Activated CD8-positive, alpha-beta memory T cell treated with anti-CD3 and anti-CD28 coated beads for 48 hours (primary cell): ENCODE measurements around the gene DCXR.

Source experiments
- DNase-seq, 3 experiments: peaks; one replicate each; pipeline ENCODE4 v3.0.0-alpha.2; 2020; ENCODE audit warnings: low read depth in 2 of 3, low spot score in 2 of 3

Gene DCXR

DNA sequence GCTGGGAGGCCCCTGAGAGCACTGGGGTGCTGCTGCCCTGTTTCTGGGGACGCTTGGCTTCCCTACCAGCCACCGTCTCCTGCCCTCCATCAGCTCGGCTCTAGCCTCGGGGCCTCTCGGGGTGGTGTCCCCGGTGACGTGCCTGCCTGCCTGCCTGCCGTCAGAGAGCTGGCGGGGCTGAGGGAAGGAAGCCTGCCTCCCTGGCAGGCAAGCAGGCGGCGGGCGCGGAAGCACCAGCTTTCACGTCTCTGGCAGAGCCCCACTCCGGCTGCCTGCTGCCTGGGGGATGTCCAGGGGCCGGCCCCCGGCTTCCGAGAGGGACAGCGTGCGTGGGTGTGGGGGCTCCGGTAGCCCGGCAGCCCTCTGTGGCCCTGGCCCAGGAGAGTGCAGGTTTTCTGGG, 24.2 kb downstream of the DCXR start:
- no peak for DNase-seq

DNA sequence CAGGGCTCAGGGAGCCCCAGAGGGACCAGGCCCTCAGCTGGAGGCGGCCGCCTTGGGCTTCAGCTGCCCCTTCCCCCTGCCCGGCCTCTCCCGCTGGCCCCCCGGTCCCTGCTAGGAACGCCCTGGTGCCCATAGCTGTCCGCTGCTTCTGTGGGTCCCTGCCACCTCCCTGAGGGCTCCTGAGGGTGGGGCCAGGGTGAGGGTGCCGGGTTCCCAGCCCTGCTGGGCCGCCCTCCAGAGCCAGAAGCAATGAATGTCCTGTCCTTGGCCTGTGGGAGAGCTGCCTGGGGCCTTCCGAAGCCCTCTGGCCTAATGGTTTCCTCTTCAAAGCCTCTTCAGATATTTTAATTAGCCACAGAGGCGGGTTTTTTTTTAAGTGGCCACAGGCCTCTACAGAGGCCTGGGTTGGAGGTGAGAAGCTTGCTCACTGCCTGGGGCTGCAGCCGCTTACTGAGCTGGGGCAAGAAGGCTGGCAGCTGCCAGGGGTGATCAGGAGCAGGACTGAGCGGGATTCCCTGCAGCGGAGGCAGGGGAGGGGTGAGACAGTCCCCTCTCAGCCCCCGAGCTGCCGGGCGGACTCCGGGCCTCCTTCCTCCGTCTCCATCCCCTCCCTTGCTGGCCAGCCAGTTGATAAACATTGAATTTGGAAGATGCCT, 24.7 kb downstream of the DCXR start:
- DNase-seq: no peak

DNA sequence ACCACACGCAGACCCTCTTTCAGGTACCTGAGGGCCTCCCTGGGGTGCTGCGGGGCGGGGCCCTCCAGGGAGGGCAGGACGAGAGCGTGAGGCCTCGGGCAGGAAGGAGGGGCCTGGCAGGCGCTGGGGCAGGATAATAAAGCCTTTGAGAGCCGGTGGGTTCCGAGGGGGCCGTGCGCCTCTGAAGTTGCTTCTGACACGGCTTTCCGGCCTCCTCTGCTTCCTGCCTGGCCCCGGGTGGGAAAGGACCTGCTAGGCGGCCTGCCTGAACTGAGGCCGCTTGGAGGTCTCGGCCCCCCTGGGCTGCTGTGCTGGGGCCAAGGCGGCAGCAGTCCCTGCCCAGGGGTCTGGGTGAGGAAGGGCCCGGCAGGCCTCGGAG, 25.2 kb downstream of the DCXR start:
- no peak for DNase-seq

DNA sequence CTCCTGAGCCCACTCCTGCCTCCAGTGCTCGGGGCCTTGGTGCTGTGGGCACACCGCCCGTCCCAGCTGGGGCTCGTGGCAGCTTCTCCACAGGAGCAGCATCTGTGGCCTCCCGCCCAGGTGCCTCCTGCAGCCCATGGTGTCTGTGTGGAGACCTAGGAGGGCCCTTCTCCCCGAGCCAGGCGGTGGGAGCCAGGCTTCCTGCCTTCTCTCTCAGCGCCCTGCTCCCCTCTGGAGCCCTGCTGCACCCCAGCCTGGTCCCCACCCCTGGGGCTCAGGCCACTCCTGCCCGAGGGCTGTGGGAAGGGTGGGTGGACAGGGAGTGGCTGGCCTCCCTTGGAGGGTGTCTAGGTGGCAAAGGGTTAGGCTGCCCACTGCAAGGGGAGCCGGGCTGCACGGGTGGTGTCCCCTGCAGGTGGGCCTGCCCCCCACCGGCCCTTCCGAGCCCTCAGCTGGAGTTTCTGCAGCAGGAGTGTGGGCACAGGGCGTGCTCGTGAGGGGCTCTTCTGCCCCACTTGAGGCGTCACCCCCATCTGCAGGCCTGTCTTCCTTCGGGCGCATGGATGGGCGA, 25.8 kb downstream of the DCXR start:
- DNase-seq: no peak

DNA sequence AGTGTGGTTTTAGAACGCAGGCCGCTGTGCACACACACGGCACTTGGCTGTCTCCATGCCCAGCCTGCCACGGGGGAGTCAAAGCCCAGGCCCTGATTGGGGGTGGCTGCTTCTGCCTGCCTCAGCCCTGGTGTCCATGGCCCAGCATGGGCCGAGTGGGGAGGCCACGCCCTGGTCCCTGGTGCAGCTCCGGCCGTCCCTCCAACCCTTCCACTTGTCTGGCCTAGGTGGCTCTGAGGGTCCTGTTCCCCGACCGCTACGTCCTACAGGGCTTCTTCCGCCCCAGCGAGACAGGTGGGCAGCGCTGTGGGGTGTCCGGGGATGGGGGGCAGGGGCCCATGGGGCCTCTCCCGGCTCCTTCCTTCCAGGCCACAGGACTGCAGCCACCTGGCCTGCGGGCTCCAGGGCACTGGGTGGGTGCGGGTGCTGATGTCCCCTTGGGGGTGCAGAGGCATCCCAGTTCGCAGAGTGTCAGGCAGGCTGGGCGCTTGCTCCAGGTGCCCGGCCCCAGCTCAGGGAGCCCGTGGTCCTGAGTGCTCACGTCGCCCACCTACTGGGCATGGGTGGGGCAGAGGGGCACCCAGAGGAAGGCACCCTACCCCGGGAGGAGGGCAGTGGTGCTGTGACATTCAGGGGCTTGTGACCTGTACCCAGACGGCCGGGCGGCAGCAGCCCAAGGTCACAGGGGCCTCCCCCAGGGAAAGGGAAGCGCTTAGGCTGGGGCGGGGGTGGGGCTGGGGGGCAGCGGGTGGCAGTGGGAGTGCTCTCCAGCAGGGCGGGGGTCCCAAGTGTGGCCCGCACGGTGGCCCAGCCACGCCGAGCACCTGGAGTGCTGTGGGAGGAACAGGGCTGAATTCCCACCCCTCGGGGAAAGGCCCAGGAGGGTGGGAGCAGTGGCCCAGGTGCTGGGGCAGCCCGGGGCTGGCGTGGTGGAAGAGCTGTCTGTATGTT, 26.6 kb downstream of the DCXR start:
- DNase-seq: no peak

DNA sequence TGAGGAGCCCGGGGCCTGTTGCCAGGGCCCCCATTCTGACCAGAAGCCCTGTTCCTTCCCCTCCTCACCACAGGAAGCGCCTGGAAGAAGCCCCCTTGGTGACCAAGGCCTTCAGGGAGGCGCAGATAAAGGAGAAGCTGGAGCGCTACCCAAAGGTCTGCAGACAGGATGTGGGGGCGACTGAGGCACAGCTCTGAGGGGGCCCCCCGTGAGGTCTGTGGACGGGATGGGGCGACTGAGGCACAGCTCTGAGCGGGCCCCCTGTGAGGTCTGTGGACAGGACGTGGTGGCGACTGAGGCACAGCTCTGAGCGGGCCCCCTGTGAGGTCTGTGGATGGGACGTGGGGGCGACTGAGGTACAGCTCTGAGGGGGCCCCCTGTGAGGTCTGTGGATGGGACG, 28.1 kb downstream of the DCXR start:
- no peak for DNase-seq

DNA sequence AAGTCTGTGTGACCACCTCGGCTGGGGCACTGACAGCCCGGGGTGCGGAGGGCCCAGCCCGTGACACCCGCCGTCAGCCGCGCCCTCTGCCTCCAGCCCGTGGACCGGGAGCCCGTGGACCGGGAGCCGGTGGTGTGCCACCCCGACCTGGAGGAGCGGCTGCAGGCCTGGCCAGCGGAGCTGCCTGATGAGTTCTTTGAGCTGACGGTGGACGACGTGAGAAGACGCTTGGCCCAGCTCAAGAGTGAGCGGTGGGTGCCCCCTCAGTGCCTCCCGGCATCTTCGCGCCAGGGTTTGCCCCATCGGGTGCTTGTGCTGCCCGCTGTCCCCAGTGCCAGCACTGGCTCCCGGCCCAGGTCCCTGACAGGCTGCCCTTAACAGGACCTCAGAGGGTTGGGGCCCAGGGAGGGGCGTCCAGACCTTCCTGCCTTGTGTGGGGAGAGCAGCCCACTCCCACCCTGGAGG, 28.5 kb downstream of the DCXR start:
- no peak for DNase-seq

DNA sequence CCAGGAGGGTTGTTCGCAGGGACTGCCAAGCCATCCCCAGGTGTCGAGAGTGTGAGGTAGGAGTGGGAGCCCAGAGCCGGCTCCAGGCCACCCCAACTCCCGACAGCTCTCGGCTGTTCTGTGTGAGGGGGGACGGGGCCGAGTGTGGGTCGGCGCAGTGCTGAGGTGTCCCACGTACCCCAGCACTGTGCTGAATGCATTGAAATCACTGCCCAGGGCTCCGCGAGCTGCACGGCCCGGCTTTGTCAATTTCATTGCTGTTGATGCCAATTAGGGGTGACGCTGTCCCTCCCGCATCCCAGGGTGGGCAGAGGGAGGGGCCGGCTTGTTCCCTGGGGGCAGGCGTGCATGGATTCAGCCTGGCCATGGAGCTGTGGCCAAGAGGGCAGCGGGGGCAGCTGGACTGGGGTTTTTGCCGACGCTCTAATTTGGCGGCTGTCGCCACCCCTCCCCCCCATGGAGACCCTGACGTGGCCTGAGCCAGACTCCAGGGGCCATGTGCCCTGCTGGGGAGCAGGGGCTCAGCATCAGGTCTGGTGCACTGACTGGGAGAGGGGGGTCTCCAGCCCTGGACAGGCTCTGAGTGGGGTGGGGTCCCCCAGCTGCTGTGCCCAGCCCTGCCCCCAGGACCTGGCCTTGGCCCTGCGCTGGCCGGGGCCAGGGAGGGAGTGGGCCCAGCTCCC, 29.1 kb downstream of the DCXR start:
- no peak for DNase-seq

DNA sequence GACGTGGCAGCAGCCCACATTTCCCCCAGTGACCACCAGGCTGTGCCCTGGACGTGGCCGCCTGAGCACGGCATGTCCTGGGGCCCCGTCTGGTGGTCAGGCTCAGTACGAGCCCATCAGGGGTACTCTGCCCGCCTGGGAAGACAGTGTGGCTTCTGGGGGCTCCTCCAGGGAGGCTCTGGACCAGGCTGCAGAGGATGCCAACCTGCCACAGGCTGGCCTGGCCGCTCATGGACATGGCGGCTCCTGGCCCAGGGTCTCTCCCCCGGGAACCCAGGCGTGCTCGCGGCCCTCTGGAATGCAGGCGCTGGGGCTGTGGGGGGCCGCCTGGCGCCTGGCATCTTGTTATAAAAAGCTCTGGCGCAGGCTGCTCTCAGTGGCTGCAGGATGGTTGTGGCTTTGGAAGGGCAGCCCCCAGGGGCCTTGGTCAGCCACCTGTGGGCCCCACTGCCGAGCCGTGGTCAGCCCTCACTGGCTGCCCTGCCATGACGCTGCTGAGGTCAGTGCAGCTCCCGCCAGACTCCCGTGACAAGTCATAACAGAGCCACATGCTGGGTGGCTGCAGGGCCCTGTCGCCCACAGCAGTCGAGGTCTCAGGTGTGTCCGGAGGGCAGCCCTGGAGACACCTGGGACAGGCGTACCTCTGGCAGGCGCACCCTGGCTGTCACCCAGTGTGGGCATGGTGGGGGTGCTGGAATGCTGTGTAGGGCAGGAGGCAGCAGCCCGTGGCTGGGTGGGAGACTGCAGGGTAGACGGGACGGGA, 29.8 kb downstream of the DCXR start:
- no peak for DNase-seq

DNA sequence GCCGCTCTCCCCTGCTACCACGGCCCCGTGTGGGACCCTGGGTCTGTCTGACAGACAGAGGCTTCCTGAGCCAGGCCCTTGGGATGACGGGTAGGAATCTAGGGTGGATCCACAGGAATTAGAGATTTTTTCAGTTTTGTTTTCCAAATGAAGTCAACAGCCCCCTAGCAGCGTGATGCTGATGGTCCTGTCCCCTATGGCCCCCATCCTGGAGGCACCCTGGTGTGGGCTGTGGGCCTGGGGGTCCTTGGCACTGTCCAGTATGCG, 30.3 kb downstream of the DCXR start:
- no peak for DNase-seq

DNA sequence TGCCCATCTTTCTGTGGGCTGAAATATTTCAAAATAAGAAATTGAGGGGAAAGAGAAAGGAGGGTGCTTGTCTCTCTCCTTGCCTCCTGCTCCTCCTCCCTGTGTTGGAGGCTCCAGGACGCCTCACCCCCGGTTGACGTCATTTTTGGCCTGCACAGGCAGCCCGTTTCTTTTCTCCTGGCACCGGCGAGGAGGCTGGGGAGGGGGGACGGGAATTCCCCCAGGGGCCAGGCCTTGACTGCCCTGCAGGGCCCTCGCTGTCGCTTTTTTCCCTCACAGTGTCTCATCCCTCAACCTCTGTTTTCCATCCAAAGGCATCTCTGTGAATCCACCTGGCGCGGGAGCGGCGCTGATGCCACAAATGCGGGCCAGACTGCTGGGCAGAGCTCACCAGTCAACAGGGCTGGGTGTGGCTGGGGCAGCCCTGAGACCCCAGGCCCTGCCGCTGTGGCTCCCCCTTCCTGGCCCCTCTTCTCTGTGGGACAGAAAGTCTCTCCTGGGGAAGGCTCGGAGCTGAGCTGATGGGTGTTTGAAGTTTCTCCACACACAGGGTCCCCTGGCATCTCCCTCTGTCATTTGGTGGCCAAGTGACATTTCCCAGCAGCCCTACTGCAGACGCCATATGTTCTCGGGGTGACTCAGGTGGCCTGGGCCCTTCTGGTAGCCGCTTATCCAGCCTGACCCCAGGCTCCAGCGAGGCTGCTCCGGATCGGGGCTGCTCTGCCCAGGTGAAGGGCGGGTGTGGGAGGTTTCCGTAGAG, 30.8 kb downstream of the DCXR start:
- DNase-seq: no peak

DNA sequence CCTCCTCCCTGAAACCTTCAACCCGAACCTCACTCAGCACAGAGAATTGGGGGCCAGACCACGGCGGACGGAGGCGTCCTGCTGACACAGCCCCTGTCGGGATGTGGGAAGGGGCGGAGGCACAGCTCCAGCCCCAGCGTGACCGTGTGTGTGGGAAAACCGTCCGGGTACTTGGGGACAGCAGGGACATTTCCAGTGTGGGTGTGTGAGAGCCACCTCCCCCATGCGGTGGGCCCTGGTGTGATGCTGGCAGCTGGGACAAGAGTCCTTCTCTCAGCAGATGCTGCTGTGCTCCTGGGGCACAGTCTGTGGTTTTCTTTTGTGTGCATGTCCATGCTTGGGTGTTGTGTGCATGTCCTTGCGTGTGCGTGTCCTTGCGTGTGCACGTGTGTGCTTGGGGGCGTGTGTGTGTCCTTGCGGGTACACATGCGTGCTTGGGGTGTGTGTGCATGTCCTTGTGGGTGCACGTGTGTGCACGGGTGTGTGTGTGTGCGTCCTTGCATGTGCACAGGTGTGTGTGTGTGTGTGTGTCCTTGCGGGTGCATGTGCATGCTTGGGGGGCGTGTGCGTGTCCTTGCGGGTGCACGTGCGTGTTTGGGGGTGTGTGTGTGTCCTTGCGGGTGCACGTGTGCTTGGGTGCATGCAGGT, 31.7 kb downstream of the DCXR start:
- no peak for DNase-seq

DNA sequence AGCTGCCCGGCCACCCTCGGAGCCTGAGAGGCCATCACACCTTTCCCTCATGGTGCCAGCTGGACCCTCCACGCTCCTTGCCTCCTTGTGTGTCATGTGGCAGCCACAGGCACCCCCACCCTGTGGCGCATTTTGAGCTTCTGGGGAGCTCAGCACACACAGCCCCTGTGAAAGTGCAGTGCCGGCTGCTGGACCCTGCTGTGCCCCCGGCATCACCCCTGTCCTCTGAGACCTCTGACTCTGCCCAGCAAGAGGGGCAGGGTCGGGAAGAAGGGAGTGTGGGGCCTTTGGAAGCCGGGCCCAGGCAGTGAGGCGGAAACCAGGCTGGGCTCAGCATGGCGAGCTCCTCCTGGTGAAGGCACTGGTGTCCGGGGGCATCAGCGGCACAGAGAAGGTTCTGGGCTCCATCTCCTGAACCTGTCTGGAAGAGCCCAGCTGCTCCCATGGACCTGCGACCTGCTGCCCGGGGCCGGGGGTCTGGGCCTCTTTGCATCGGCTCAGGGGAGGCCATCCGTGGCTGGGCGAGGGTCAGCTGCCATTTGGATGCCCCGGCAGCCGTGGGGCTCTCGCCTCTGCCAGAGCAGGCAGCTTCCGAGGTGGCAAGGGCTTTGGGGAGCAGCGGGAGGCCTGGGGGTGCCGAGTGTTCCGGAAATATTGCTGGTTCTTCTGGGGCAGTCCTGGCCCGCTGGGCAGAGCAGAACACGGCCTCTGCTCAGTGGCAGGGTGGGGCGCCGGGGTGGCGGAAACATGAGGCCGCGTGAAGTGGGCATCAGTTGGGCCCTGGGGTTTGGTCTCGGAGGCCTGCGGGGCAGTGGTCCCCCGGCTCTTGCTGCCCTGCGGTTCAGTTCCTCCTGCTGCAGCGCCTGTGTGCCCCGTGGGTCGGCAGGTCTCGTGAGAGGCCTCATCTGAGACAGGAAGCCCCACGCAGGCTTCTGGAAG, 32.7 kb downstream of the DCXR start:
- DNase-seq: no peak

DNA sequence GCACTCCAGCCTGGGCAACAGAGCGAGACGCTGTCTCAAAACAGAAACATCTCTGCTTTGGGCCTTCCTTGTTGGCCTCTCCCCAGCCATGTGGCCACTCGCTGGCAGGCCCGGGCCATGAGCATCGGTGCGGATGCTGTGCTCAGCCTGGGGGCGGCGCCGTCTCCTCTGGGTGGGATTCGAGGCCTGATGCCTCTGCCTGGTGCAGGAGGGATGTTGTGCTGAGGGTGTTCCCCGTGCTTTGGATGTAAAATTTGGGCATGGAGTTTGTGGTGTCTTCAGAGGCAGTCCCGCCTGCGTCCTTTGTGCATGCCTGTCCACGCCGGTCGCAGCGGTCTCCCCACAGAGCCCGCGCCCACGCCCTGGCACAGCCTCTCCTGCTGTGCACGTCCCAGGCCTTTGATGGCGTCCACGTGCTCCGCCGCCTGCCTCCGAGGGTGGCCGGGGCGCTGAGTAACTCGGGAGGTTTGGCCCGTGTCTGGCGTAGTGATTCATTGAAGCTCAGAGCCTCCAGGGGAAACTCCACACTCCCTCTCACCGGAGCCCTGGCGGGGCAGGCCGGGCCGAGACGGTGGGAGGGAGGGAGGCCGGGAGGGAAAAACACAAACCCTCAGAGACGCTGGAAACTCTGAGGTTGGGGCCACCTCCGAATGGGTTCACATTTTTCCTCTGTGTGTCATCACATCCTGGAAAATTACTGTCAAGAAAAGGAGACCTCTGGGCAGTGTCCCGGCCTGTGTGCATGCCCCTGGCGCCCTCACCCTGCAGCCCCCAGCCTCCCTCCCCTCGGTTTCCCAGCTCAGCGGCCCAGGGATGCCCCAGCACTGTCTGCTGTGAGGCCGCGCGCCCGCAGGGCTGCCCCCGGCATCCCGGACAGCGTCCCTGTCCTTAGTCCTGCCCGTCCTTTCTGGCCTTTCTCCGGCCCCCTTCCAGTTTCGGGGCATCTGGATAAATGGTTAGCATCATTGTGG, 33.8 kb downstream of the DCXR start:
- DNase-seq: no peak

DNA sequence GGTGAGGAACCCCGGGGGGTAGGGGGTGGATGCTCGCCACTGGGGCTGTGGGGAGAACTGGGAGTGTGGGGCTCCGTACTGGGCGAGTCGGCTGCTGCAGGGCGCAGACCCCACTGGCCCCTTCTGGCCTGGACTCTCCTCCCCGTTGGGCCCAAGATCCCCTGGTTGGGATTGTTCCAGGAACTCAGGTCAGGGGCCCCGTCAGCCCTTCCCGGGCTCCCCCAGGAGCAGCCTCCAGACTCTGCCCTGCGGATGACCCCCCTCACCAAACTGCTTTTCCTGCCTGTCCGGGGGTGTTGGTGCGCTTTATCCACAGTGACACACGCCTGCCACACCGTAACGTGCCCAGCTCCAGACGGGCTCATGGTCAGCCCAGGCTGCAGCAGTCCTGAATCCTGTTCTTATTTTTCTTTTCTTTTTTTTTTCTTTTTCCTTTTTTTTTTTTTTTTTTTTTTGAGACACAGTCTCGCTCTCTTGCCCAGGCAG, 35.9 kb downstream of the DCXR start:
- no peak for DNase-seq

DNA sequence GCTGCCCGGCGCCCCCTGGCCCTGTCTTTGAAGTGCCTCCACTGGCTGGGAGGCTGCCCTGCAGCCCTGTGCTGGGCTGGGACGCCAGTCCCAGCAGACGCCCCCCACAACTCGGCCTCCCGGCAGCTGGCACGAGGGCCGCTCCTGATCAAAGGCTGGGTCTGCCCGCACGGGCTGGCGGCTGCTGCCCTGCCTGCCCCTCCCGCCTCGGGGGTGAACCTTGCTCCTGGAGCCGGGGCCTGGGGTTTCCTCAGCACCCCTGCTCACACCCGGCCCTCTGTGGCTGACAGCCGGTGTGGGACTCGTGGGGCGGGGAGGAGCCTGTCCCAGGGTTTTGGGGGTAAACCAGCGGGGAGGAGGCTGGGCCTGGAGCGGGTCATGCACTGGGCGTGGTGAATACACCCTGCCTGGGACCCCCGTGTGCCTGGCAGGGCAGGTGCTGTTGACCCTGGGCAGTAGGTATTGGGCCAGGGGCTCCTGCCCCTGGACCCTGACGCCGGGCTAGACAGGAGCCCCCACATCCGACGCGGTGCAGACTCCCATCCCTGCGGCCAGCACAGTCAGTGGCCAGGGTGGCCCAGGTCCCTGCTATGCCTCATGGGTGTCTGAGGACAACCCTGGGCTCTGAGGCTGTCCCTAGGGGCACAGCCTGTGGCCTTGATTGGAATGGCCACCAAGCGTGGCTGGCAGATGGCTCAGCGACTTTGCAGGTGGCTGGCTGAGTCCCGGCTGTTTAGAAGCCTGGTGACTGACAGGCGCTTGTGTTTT, 36.5 kb downstream of the DCXR start:
- no peak for DNase-seq
